Right atrium auricular region (tissue), 2 donors: ENCODE measurements around the gene AHCY. TPM values are rescaled to one million over a fixed set of nuclear protein-coding genes. Genes with fewer than 3 reads are reported as not detected.
"Not testable (repeated sequence)": the region's sequence is repeated elsewhere in the genome, so short reads cannot be mapped to it uniquely, and the experiment has no call there.

Source experiments
- DNase-seq: peaks from one replicate; pipeline ENCODE4 v3.0.0-alpha.2; 2019; ENCODE audit warnings: low spot score
- H3K27ac ChIP-seq, 2 donors: fragments of 200-600 bp; sonication (generic); 1 replicate in 1 of 2; 2 replicates in 1 of 2; pipeline ENCODE4 v1.5.1; 2016 to 2019
- H3K27me3 ChIP-seq, 2 donors: fragments of 200-600 bp; sonication (generic); one replicate each; pipeline versions ENCODE4 v1.5.1 to v1.6.0; 2017 to 2019
- H3K36me3 ChIP-seq: fragments of 200-600 bp; sonication (generic); one replicate; pipeline ENCODE4 v1.5.1; 2016
- H3K4me1 ChIP-seq, 2 donors: fragments of 200-600 bp; sonication (generic); one replicate each; pipeline versions ENCODE4 v1.5.1 to v1.6.0; 2017 to 2019
- H3K4me3 ChIP-seq, 2 donors: fragments of 200-600 bp; sonication (generic); 1 replicate in 1 of 2; 2 replicates in 1 of 2; pipeline ENCODE4 v1.5.1; 2017 to 2019; ENCODE audit warnings: mild to moderate bottlenecking in 1 of 2, moderate library complexity in 1 of 2
- H3K9me3 ChIP-seq, 2 donors: fragments of 200-600 bp; sonication (generic); one replicate each; pipeline ENCODE4 v1.5.1; 2019
- total RNA-seq, 2 donors: library from RNA; depleted of rRNA; stranded (reverse); fragments of >200 nt; gene quantifications; one replicate each; pipeline ENCODE4 v1.1.0, GENCODE V29; 2016
- TF ChIP-seq, protein P1 (sequence below), 2 donors: fragments of 200-600 bp; sonication (generic); IDR thresholded peaks; one replicate each; pipeline ENCODE4 v1.5.1; 2019; ENCODE audit warnings: antibody characterized with exemption in 2 of 2

Gene AHCY
- total RNA-seq, 2 donors from 2014 or later, result 51.9 to 59.7 TPM

- Histone ChIP-seq H3K27ac (no peak overlapping the region), H3K9me3 (no peaks in the 10 kb centered on the region), H3K36me3 (no peaks in the 10 kb centered on the region), H3K4me3 (no peak overlapping the region), H3K27me3 (no peaks in the 10 kb centered on the region), H3K4me1 (peaks cover 0 to 19% of the 10 kb centered on the region in 2 donors)
- TF ChIP-seq, protein P1, sequence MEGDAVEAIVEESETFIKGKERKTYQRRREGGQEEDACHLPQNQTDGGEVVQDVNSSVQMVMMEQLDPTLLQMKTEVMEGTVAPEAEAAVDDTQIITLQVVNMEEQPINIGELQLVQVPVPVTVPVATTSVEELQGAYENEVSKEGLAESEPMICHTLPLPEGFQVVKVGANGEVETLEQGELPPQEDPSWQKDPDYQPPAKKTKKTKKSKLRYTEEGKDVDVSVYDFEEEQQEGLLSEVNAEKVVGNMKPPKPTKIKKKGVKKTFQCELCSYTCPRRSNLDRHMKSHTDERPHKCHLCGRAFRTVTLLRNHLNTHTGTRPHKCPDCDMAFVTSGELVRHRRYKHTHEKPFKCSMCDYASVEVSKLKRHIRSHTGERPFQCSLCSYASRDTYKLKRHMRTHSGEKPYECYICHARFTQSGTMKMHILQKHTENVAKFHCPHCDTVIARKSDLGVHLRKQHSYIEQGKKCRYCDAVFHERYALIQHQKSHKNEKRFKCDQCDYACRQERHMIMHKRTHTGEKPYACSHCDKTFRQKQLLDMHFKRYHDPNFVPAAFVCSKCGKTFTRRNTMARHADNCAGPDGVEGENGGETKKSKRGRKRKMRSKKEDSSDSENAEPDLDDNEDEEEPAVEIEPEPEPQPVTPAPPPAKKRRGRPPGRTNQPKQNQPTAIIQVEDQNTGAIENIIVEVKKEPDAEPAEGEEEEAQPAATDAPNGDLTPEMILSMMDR (IDR thresholded peaks at IDR 0.05), result no peak
- DNase-seq, result no peak
These were observed 39.0 kb downstream of the AHCY start for GRCh38 chr20:34264141-34264540.

- DNase-seq, H3K27me3 ChIP-seq, H3K9me3 ChIP-seq, H3K4me3 ChIP-seq, H3K36me3 ChIP-seq, H3K27ac ChIP-seq: not testable (repeated sequence)
- H3K4me1 ChIP-seq, result peaks cover 0 to 13% of the 10 kb centered on the region in 2 donors
These were observed 39.7 kb downstream of the AHCY start for GRCh38 chr20:34263468-34263867.

DNA sequence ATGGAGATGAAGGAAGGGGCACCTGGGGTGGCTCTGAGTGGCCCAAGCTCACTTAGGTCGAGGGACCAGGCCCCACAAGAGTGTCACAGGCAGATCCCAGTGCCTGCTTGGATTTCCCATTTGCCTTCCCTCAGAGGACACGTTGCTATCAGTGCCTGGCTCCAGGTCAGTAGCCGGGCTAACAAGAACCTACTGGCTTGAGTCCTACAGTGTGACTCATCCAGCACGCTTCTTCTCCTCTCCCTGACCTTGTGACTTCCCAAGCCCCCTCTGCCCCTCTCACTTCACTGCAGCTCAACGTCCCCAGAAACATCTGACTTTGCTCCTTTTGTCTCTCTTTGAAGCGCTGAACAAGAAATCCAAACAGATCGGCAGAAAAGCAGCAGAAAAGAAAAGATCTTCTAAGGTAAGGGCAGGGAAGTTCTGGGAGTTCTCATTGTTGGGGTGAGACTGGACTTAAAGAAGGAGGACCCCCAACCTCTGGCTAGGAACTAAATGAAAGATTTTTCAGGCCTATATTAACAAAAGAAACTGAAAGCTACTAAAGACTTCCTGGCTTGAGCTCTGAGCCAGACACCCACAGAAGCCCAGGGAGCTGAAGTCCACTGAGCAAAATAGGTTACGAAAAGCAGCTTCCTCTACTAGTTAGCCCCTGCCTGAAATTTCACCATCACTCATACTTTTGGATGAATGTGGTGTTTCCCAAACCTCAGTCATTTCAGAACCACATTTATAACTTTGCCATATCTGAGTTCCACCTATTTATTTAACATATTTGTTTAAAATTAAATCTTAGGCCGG, 40.5 kb downstream of the AHCY start:
- Histone ChIP-seq H3K27me3 (no peaks in the 10 kb centered on the region), H3K36me3 (no peaks in the 10 kb centered on the region), H3K9me3 (no peaks in the 10 kb centered on the region), H3K4me1 (peaks cover 0 to 13% of the 10 kb centered on the region in 2 donors), H3K27ac (peak overlapping the region; percentile 41 to 46), H3K4me3 (no peak overlapping the region)
- TF ChIP-seq, protein P1 (IDR thresholded peaks at IDR 0.05), result no peak
- DNase-seq, result peak; percentile 62

- Histone ChIP-seq H3K27ac (no peak overlapping the region), H3K4me1 (peaks cover 0 to 13% of the 10 kb centered on the region in 2 donors), H3K27me3 (no peaks in the 10 kb centered on the region), H3K36me3 (no peaks in the 10 kb centered on the region), H3K4me3 (no peak overlapping the region), H3K9me3 (no peaks in the 10 kb centered on the region)
- DNase-seq, result no peak
- TF ChIP-seq, protein P1 (IDR thresholded peaks at IDR 0.05), result no peak
These were observed 42.8 kb downstream of the AHCY start for GRCh38 chr20:34260208-34260942.

DNA sequence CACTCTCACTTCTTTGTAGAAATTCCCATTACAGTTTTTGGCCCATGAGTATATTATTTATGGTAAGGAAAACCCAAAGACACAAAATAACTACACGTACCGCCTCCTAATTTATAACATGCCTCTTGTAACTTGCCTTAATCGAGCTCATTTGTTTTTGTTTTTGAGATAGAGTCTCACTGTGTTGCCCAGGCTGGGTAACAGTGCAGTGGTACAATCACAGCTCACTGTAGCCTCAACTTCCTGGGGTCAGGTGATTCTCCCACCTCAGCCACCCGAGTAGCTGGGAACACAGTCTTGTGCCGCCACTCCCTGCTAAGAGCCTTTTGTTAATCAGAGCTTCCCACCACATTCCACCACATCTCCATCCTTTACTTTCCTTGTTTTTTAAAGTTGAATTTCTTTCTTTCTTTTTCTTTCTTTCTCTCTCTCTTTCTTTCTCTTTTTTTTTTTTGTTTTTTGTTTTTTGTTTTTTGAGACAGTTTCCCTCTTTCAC, 46.5 kb downstream of the AHCY start:
- Histone ChIP-seq H3K4me1 (no peaks in the 10 kb centered on the region), H3K9me3 (no peaks in the 10 kb centered on the region), H3K36me3 (no peaks in the 10 kb centered on the region), H3K4me3 (no peak overlapping the region), H3K27me3 (no peaks in the 10 kb centered on the region), H3K27ac (no peak overlapping the region)
- TF ChIP-seq, protein P1 (IDR thresholded peaks at IDR 0.05), result no peak
- DNase-seq, result no peak

DNA sequence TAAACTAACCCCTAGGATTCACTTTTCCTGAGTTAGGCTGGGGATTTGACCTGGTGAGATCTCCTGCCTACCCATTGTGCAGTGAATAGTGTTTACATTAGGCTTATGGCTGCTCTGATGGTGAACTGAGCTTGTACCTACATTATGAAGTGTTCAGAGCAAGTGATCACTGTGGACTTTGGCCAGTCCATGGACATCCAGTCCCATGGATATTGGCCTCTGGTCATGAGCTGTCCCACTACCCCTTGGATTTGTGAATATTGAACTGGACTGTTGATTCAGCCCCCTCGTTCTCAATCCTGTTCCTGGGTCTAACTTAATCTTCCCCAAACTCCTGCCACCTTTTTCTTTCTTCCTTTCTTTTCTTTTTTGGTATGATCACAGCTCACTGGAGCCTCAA, 48.2 kb downstream of the AHCY start:
- DNase-seq, result no peak
- no peaks in the 10 kb centered on the region for H3K27me3 ChIP-seq
- H3K4me1 ChIP-seq, result no peaks in the 10 kb centered on the region
- H3K27ac ChIP-seq, result no peak overlapping the region
- H3K36me3 ChIP-seq, result no peaks in the 10 kb centered on the region
- TF ChIP-seq, protein P1 (IDR thresholded peaks at IDR 0.05), result no peak
- no peak overlapping the region for H3K4me3 ChIP-seq
- no peaks in the 10 kb centered on the region for H3K9me3 ChIP-seq

- DNase-seq, H3K4me3 ChIP-seq, H3K36me3 ChIP-seq, H3K27ac ChIP-seq, H3K9me3 ChIP-seq, H3K27me3 ChIP-seq, H3K4me1 ChIP-seq: not testable (repeated sequence)
These were observed 50.6 kb downstream of the AHCY start for GRCh38 chr20:34252431-34253086.
